ENCODE measurements around the gene VSX2. TPM values are rescaled to one million over a fixed set of nuclear protein-coding genes. Genes with fewer than 3 reads are reported as not detected.
"Not testable (repeated sequence)": the region's sequence is repeated elsewhere in the genome, so short reads cannot be mapped to it uniquely, and the experiment has no call there.

The VSX2 gene
- total RNA-seq, 6 experiments from 2014 or later: not detected

GRCh38 chr14:74262076-74262475 is 22.8 kb downstream of the VSX2 start:
- Mint-ChIP-seq H3K4me1 (ENCODE audit: low read depth) (no peaks in the 10 kb centered on the region), H3K36me3 (ENCODE audit: low read depth) (no peaks in the 10 kb centered on the region), H3K4me3 (no peak overlapping the region), H3K27ac (no peak overlapping the region), H3K9me3 (no peaks in the 10 kb centered on the region), H3K27me3 (ENCODE audit: insufficient read depth) (peaks cover 47% of the 10 kb centered on the region)
- DNase-seq: no peak
- no peak for TF ChIP-seq CTCF (IDR thresholded peaks at IDR 0.05)

- Mint-ChIP-seq H3K4me1 (ENCODE audit: low read depth) (peaks cover 6% of the 10 kb centered on the region), H3K9me3 (no peaks in the 10 kb centered on the region), H3K4me3 (no peak overlapping the region), H3K27me3 (ENCODE audit: insufficient read depth) (peaks cover 47% of the 10 kb centered on the region), H3K27ac (no peak overlapping the region), H3K36me3 (ENCODE audit: low read depth) (no peaks in the 10 kb centered on the region)
- DNase-seq: no peak
- TF ChIP-seq CTCF (IDR thresholded peaks at IDR 0.05): no peak
Measured at GRCh38 chr14:74263181-74263580, 23.9 kb downstream of the VSX2 start.

- Mint-ChIP-seq H3K9me3 (no peaks in the 10 kb centered on the region), H3K4me3 (no peak overlapping the region), H3K36me3 (ENCODE audit: low read depth) (no peaks in the 10 kb centered on the region), H3K27ac (no peak overlapping the region), H3K4me1 (ENCODE audit: low read depth) (peaks cover 6% of the 10 kb centered on the region), H3K27me3 (ENCODE audit: insufficient read depth) (peaks cover 47% of the 10 kb centered on the region)
- DNase-seq: no peak
- no peak for TF ChIP-seq CTCF (IDR thresholded peaks at IDR 0.05)
Measured at GRCh38 chr14:74263921-74264320, 24.7 kb downstream of the VSX2 start.

GRCh38 chr14:74265301-74265965 is 26.2 kb downstream of the VSX2 start:
- no peak overlapping the region for H3K27ac Mint-ChIP-seq

GRCh38 chr14:74267588-74267987 is 28.3 kb downstream of the VSX2 start:
- H3K4me3 Mint-ChIP-seq: no peak overlapping the region
- H3K36me3 Mint-ChIP-seq (ENCODE audit: low read depth): no peaks in the 10 kb centered on the region
- peaks cover 29% of the 10 kb centered on the region for H3K27me3 Mint-ChIP-seq (ENCODE audit: insufficient read depth)
- TF ChIP-seq CTCF (IDR thresholded peaks at IDR 0.05): no peak
- no peak overlapping the region for H3K27ac Mint-ChIP-seq
- H3K4me1 Mint-ChIP-seq (ENCODE audit: low read depth): peaks cover 20% of the 10 kb centered on the region
- no peaks in the 10 kb centered on the region for H3K9me3 Mint-ChIP-seq
- DNase-seq: no peak

More at GRCh38 chr14:74265301-74265965, 26.2 kb downstream of the VSX2 start:
- no peaks in the 10 kb centered on the region for H3K36me3 Mint-ChIP-seq (ENCODE audit: low read depth)
- no peaks in the 10 kb centered on the region for H3K9me3 Mint-ChIP-seq
- H3K27me3 Mint-ChIP-seq (ENCODE audit: insufficient read depth): peaks cover 43% of the 10 kb centered on the region
- peaks cover 14% of the 10 kb centered on the region for H3K4me1 Mint-ChIP-seq (ENCODE audit: low read depth)
- no peak for DNase-seq
- no peak for TF ChIP-seq CTCF (IDR thresholded peaks at IDR 0.05)
- H3K4me3 Mint-ChIP-seq: no peak overlapping the region

- H3K27me3 Mint-ChIP-seq (ENCODE audit: insufficient read depth): peaks cover 21% of the 10 kb centered on the region
- peaks cover 29% of the 10 kb centered on the region for H3K4me1 Mint-ChIP-seq (ENCODE audit: low read depth)
- H3K9me3 Mint-ChIP-seq; H3K27ac Mint-ChIP-seq; H3K36me3 Mint-ChIP-seq (ENCODE audit: low read depth): not testable (repeated sequence)
- peak; percentile 86 for DNase-seq
- H3K4me3 Mint-ChIP-seq: 0 out of 2 replicates have a peak overlapping the region, but pooled peaks have one; percentile 20
Measured at GRCh38 chr14:74270382-74271177, 31.3 kb downstream of the VSX2 start.

Data from HFFc6 (cell line).